HG03457 (cell line): ENCODE results near the gene SRBD1.

Experiments
- ATAC-seq: cut with Tn5 transposase; IDR thresholded peaks from one replicate; pipeline ENCODE4 v1.9.1; 2021; ENCODE audit warnings: moderate number of reproducible peaks; ENCODE audit not compliant: unreplicated experiment

SRBD1 gene

GRCh38 chr2:45611020-45611859, at the start of gene SRBD1:
TSS of gene SRBD1 (minus strand) at chr2:45611267. CDS start at chr2:45605441, 5,826 bp downstream.
- ATAC-seq, result peak; percentile 85

DNA sequence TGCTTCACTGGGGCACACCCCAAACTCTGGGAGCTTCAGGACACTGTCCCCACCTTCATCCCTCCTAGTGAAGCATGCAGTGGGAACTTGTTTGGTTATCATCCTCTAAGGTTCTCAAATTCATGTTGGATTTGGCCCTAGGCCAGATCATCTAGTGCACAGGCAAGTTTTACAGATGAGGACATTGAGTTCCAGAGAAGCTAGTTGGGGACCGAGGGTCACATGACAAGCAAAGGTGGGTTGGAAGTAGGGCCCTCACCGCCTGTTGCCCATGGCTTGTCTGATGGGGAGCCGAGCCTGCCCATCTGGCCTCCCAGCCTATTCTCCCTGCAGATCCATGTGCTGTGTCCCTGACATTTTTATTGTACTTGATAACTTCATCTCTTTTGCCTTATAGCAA, 43.2 kb upstream of the SRBD1 start:
- ATAC-seq, result no peak

DNA sequence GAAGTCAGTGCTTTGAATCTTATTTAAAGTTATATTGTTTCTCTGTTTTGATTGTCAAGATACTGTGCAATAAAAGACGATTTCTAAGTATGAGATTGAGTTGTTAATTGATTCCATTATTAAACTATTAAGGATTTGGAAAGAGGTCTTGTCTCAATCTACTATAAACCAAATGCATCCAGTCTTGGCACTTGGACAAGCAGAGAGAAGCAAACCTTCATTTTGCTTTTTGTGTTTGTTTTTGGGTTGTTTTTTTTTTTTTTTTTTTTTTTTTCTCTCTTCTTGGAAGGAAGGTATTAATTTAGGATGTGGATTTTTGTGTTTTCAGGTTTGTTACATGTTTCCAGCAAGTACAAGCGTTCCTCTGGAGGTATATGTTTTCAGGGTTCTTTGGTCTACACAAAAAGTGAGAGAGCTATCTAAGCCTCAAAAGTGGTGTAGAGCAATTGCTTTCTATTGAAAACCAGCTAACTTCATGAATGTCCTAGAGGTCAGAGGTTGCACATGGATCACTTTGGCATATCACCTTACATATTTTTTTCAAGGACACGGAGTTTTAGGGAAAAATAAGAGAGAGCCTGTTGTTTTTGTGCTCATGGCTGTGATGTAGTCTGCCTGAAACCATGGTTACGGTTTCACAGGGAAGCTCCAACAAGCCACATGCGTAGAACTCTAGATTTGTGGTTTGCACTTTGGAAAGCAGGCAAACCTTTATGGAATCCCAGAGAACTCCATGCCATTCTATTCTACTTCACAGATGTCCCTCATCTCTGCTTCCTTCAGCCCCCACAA, 42.3 kb upstream of the SRBD1 start:
- no peak for ATAC-seq

- ATAC-seq, result no peak
Observed at GRCh38 chr2:45652090-45653031, 41.3 kb upstream of the SRBD1 start.

- ATAC-seq, result peak; percentile 9
Observed at GRCh38 chr2:45651415-45652089, 40.5 kb upstream of the SRBD1 start, which contains the start of gene PRKCE. TSS of gene PRKCE (plus strand) at chr2:45651675.

- ATAC-seq, result peak; percentile 56
Observed at GRCh38 chr2:45650851-45651414, 39.9 kb upstream of the SRBD1 start.

- ATAC-seq, result peak; percentile 16
Observed at GRCh38 chr2:45649858-45650811, 39.1 kb upstream of the SRBD1 start.

- no peak for ATAC-seq
Observed at GRCh38 chr2:45649462-45649857, 38.4 kb upstream of the SRBD1 start.

DNA sequence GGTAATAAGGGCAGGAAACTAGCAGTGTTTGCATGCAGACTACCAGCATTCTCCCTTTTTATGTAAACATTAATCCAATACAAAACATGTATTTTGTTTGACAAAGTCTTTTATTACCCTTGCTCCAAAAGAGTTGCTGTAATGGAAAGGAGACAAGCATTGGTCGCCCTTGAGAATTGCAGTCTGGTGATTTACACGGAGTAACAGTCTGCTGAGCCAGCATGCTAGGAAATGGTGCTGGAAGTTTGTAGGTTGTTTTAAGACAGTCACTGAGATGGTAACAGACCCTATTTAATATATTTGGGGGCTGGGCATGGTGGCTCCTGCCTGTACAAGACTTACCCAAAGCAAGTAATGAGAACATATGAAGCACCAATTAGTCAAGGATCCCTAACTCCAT, 37.6 kb upstream of the SRBD1 start:
- ATAC-seq, result no peak

GRCh38 chr2:45647986-45648520, 37.0 kb upstream of the SRBD1 start:
- no peak for ATAC-seq

DNA sequence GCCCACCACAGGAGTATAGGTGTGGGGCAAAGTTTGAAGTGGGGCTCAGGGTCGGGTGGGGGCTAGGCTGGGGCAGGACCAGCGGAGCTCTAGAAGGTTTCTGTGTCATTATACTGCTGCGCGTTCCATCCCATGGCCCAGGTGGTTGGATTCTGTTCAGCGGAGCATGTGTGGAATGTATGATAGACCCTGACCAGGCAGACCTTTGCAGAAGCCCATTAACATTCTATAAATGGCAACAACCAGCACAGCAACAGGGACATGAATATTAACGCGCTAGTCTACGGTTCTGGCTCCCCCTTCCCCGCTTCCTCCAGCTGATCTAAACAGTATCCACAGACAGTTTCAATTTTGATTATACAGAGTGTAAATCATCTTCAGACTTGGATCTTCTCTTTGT, 36.3 kb upstream of the SRBD1 start:
- ATAC-seq, result no peak

GRCh38 chr2:45646289-45646688, 35.2 kb upstream of the SRBD1 start:
- ATAC-seq, result no peak

GRCh38 chr2:45643543-45644542, 32.8 kb upstream of the SRBD1 start:
- ATAC-seq, result peak; percentile 67

DNA sequence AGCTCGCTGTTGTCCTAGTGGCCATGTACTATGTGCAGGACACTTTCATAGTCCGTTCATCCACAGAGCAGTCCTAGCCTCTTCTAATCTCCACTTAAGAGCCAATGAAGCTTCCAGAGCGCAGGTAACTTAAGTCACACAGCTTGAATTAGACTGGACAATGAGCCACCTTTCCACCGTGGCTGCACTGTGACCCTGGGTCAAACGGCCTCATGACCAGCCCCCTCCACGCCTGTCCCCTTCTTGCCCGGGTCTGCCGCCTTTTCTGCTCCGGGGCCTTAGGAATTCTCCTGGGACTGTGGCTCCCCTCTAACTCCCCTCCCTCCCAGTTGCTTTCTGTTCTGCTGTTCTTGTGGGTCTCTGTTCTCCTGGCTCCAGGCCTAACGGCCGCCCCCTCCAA, 32.0 kb upstream of the SRBD1 start:
- no peak for ATAC-seq

GRCh38 chr2:45640576-45640975, 29.5 kb upstream of the SRBD1 start:
- ATAC-seq, result no peak

GRCh38 chr2:45637440-45637839, 26.4 kb upstream of the SRBD1 start:
- ATAC-seq, result peak; percentile 71

- no peak for ATAC-seq
Observed at GRCh38 chr2:45636008-45636407, 24.9 kb upstream of the SRBD1 start.
